K562 (cell line): ENCODE measurements around the gene DAPK2. TPM values are rescaled to one million over a fixed set of nuclear protein-coding genes. Genes with fewer than 3 reads are reported as not detected.

Source experiments
- ATAC-seq: fragments of 200-7000 bp; cut with Tn5 transposase; 3 replicates; pipeline ENCODE4 v1.9.1; 2020; ENCODE audit warnings: moderate library complexity
- BruUV-seq: library from RNA; stranded (reverse); fragments of 400-500 nt; replicated peaks from 2 replicates; lab custom pipeline; 2021; lab: Mats Ljungman, UMichigan
- CTCF ChIA-PET: fragments of 300-600 bp; formaldehyde crosslinking; extraction: SDS; loops from one replicate; lab custom pipeline; 2021; ENCODE audit warnings: low intra/inter-chr PET ratio; lab: Yijun Ruan, JAX
- POLR2A ChIA-PET: fragments of 300-600, 350-650 bp; sonication (Branson Sonifier 250); formaldehyde crosslinking; extraction: SDS; loops from one replicate; lab custom pipeline; 2021; ENCODE audit warnings: antibody characterized with exemption, inconsistent platforms; lab: Yijun Ruan, JAX
- DNase-seq, 4 experiments: peaks; one replicate each; pipeline versions ENCODE4 v3.0.0 to v3.0.0-alpha.2; 2011 to 2018; ENCODE audit warnings: low spot score in 3 of 4, mixed read lengths in 3 of 4; ENCODE audit errors: extremely low read depth in 1 of 4
- FAIRE-seq: peaks from 2 replicates; lab custom pipeline; 2011; peaks lifted over from hg19 to GRCh38; lab: Jason Lieb, UNC
- H2AFZ ChIP-seq: 2 replicates; pipeline ENCODE4 v1.6.0; 2011; ENCODE audit warnings: low read depth, low read length, control low read depth, inconsistent platforms
- H3K27ac ChIP-seq: fragments of 200-600 bp; 3 replicates; pipeline ENCODE4 v1.8.0; 2011; ENCODE audit warnings: low read depth, mild to moderate bottlenecking, control low read depth, inconsistent platforms, low read length, moderate library complexity, mixed read lengths; ENCODE audit errors: extremely low read depth
- H3K27me3 ChIP-seq, 2 experiments: fragments of 300-600 bp in 1 of 2; 2 replicates in 1 of 2; 3 replicates in 1 of 2; pipeline versions ENCODE4 v1.6.0 to v1.8.0; 2011; ENCODE audit warnings: inconsistent platforms in 2 of 2, low read length in 2 of 2, mild to moderate bottlenecking in 1 of 2, mixed read lengths in 1 of 2, moderate library complexity in 1 of 2; ENCODE audit not compliant: control insufficient read depth in 2 of 2, insufficient read depth in 2 of 2
- H3K36me3 ChIP-seq: fragments of 300-600 bp; 3 replicates; pipeline ENCODE4 v1.8.0; 2011; ENCODE audit warnings: mild to moderate bottlenecking, low read length, inconsistent platforms; ENCODE audit not compliant: control insufficient read depth, insufficient read depth
- H3K4me1 ChIP-seq, 2 experiments: fragments of 200-600 bp in 1 of 2; replicated peaks in 1 of 2; 2 replicates in 1 of 2; 3 replicates in 1 of 2; pipeline versions ENCODE4 v1.5.1 to v1.8.0; 2011; ENCODE audit warnings: inconsistent platforms in 2 of 2, low read length in 2 of 2, mild to moderate bottlenecking in 1 of 2, mixed read lengths in 1 of 2, moderate library complexity in 1 of 2; ENCODE audit not compliant: control insufficient read depth in 2 of 2, insufficient read depth in 2 of 2
- H3K4me2 ChIP-seq: 2 replicates; pipeline ENCODE4 v1.6.1; 2011; ENCODE audit warnings: low read length, control low read depth, inconsistent platforms, mixed read lengths; ENCODE audit not compliant: insufficient read depth
- H3K4me3 ChIP-seq: fragments of 200-600 bp; sonication (generic), shearing (Covaris generic); 2 replicates; pipeline ENCODE4 v1.5.1; 2016; ENCODE audit warnings: control low read depth, inconsistent platforms
- H3K79me2 ChIP-seq: fragments of 200-600 bp; 3 replicates; pipeline ENCODE4 v1.8.0; 2011; ENCODE audit warnings: low read length, inconsistent platforms; ENCODE audit not compliant: control insufficient read depth, insufficient read depth
- H3K9ac ChIP-seq, 2 experiments: 2 replicates each; pipeline versions ENCODE4 v1.6.0 to v1.6.1; 2011; ENCODE audit warnings: low read depth in 2 of 2, low read length in 2 of 2, control low read depth in 1 of 2, inconsistent platforms in 1 of 2, mild to moderate bottlenecking in 1 of 2, mixed read lengths in 1 of 2; ENCODE audit not compliant: insufficient read depth in 1 of 2
- H3K9me1 ChIP-seq: one replicate; pipeline ENCODE4 v1.6.0; 2011; ENCODE audit warnings: inconsistent platforms, mild to moderate bottlenecking, low read length, moderate library complexity; ENCODE audit not compliant: control insufficient read depth, insufficient read depth
- H3K9me3 ChIP-seq: replicated peaks from 2 replicates; pipeline ENCODE4 v1.5.1; 2011; ENCODE audit warnings: low read depth, low read length, inconsistent platforms; ENCODE audit not compliant: control insufficient read depth, insufficient read depth
- H4K20me1 ChIP-seq: replicated peaks from 2 replicates; pipeline ENCODE4 v1.6.1; 2011; ENCODE audit warnings: low read length, inconsistent platforms, mixed read lengths; ENCODE audit not compliant: control insufficient read depth, insufficient read depth
- FOXA1 ChIP-seq: fragments of 450-650 bp; IDR thresholded peaks from 2 replicates; pipeline ENCODE4 v1.6.1; 2016; ENCODE audit warnings: mild to moderate bottlenecking, borderline replicate concordance
- GTF2E2 ChIP-seq: fragments of 200-800 bp; sonication (Bioruptor generic); IDR thresholded peaks from 2 replicates; pipeline ENCODE4 v1.6.1; 2016; ENCODE audit warnings: missing genetic modification characterization, missing compliant biosample characterization
- KAT7 ChIP-seq: sonication (generic); formaldehyde crosslinking; IDR thresholded peaks from 2 replicates; pipeline ENCODE4 v1.8.0; 2022; ENCODE audit warnings: missing genetic modification reagents, mild to moderate bottlenecking, borderline replicate concordance
- KDM2B ChIP-seq: fragments of 250-450 bp; sonication (Bioruptor Pico); IDR thresholded peaks from 2 replicates; pipeline ENCODE4 v1.8.0; 2021; ENCODE audit warnings: mild to moderate bottlenecking, moderate library complexity
- SIRT6 ChIP-seq: IDR thresholded peaks from one replicate; pipeline ENCODE4 v1.6.1; 2012; ENCODE audit warnings: low read depth, mild to moderate bottlenecking, control low read depth, inconsistent platforms, low read length, moderate library complexity
- TEAD2 ChIP-seq: fragments of 450-650 bp; IDR thresholded peaks from 2 replicates; pipeline ENCODE4 v1.6.1; 2016; ENCODE audit warnings: missing genetic modification characterization, control low read depth, missing compliant biosample characterization
- ZC3H11A ChIP-seq: IDR thresholded peaks from 2 replicates; pipeline ENCODE4 v1.6.1; 2012; ENCODE audit warnings: low read depth, low read length, improper control_type of control experiment
- ZNF12 ChIP-seq: sonication (generic); formaldehyde crosslinking; IDR thresholded peaks from 2 replicates; pipeline ENCODE4 v1.4.0; 2020; ENCODE audit warnings: mild to moderate bottlenecking, missing genetic modification reagents
- ZNF175 ChIP-seq: fragments of 200-800 bp; sonication (Bioruptor generic); IDR thresholded peaks from 2 replicates; pipeline ENCODE4 v1.6.1; 2016; ENCODE audit warnings: low read depth, mild to moderate bottlenecking, missing genetic modification characterization, missing compliant biosample characterization
- WGBS: fragments of 100-300 bp; shearing (Covaris generic); methylation state at CpG from one replicate; pipeline ENCODE4 v1.1.6; 2016; ENCODE audit warnings: low coverage, mixed read lengths; ENCODE audit not compliant: insufficient coverage; ENCODE audit errors: missing lambda C conversion rate; 5-methylcytosine and 5-hydroxymethylcytosine counted together
- in situ Hi-C: fragments of 300-500 bp; cut with MboI; formaldehyde crosslinking; loops from 4 replicates; pipeline ENCODE4 v1.15.0; 2018; ENCODE audit warnings: inconsistent platforms, mixed read lengths
- intact Hi-C: fragments of 100-400 bp; cut with micrococcal nuclease; formaldehyde crosslinking; loops from 2 replicates; pipeline ENCODE4 v1.14.2; 2022
- polyA plus RNA-seq, 8 experiments: library from polyadenylated mRNA; depleted of rRNA in 4 of 8; stranded (reverse) in 5 of 8; unstranded in 3 of 8; fragments of >200 nt; fragmentation: Nextera tagmentation in 2 of 8; fragmentation: Illumina TruSeq in 1 of 8; extraction: Ambion mirVana in 2 of 8; extraction: Trizol in 1 of 8; gene quantifications; 2 replicates each; pipeline versions ENCODE4 v1.2.1 to v1.2.3, GENCODE V29; 2011 to 2014; ENCODE audit warnings: inconsistent platforms in 1 of 8, missing spikeins in 1 of 8
- total RNA-seq, 7 experiments: library from RNA; depleted of rRNA in 6 of 7; stranded (reverse); fragments of >200 nt in 6 of 7; fragmentation: Illumina TruSeq in 2 of 7; extraction: Trizol in 2 of 7; gene quantifications; 2 replicates each; pipeline versions ENCODE4 v1.2.1 to v1.2.3, GENCODE V29; 2011 to 2021; ENCODE audit warnings: low replicate concordance in 1 of 7
- TF ChIP-seq, protein P1 (sequence below): fragments of 250-450 bp; sonication (Bioruptor Pico); IDR thresholded peaks from 2 replicates; pipeline ENCODE4 v1.8.0; 2021; ENCODE audit warnings: moderate library complexity, mild to moderate bottlenecking, inconsistent platforms
- TF ChIP-seq, protein P2 (sequence below), 3 experiments: fragments of 200-800 bp in 1 of 3; sonication (Bioruptor generic) in 1 of 3; sonication (generic) in 1 of 3; formaldehyde crosslinking in 1 of 3; IDR thresholded peaks; 2 replicates each; pipeline versions ENCODE4 v1.6.1 to v1.8.0; 2016 to 2022; ENCODE audit warnings: mild to moderate bottlenecking in 2 of 3, missing compliant biosample characterization in 2 of 3, missing genetic modification characterization in 2 of 3, missing genetic modification reagents in 1 of 3
- TF ChIP-seq, protein P3 (sequence below): fragments of 450-650 bp; formaldehyde crosslinking; IDR thresholded peaks from 2 replicates; pipeline ENCODE4 v1.4.0; 2020; ENCODE audit warnings: mild to moderate bottlenecking, mixed read lengths
- TF ChIP-seq, protein P4 (sequence below): fragments of 250-450 bp; sonication (Bioruptor Pico); IDR thresholded peaks from 2 replicates; pipeline ENCODE4 v1.4.0; 2020; ENCODE audit warnings: mild to moderate bottlenecking, moderate library complexity

DAPK2 gene
- total and polyA plus RNA-seq, 9 of the 15 experiments (the other 6 are each of a cell fraction or from before 2014, with no cell fraction given): 0.14 to 5.2 (median 2.2) TPM

DNA sequence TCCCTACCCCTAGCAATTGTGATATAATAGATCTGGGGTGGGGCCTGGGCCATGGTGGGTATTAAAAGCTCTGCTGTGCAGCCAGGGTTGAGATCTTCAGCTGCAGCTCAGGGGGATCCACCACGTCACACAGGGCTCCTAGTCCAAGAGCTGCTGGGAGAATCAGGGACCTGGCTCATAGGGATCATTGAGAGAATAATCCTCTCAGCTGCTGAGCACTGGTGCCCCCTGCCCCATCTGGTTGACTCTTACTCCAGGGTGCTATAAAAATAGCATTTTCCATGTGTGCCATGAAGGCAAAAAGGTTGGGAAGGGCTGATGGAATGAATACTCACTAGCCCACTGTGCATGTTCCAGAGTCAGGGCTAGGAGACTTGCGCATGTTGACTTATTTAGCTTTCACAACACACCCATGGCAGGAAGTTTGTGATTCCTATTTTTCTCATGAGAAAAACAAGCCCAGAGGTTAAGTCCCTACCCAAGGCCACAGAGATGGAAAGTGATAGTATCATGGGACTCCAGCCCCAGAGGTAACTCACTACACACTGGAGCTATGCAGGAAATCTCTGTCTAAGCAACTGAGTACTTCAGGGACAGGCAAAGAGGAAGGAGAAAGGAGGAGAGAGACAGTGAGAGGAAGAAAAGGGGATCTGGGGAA is 118.0 kb downstream of the DAPK2 start:
- in situ Hi-C loops: no loop called here
- Histone ChIP-seq H3K79me2 (no peaks in the 10 kb centered on the region), H4K20me1 (no peaks in the 10 kb centered on the region), H3K27ac (no peak overlapping the region), H3K4me2 (no peak overlapping the region), H2AFZ (no peak overlapping the region), H3K9ac (no peak overlapping the region; a peak in 1 of 4 replicates), H3K9me3 (no peaks in the 10 kb centered on the region), H3K4me3 (no peak overlapping the region), H3K36me3 (no peaks in the 10 kb centered on the region), H3K27me3 (no peaks in the 10 kb centered on the region), H3K9me1 (no peaks in the 10 kb centered on the region), H3K4me1 (no peaks in the 10 kb centered on the region; a peak in 2 of 5 replicates)
- CTCF ChIA-PET: no interaction called here
- intact Hi-C loops: no loop called here
- FAIRE-seq (no peak), ATAC-seq (no peak), DNase-seq (no peak)
- BruUV-seq: no TSS peak
- POLR2A ChIA-PET: interaction anchor here (0.6 to 1.1 kb wide), 5 partner anchors 9 to 122 kb away, joined by 3 to 8 read pairs (median 3); partner anchors contain the start of gene HERC1
- WGBS: 67% methylated on average over 2 of the region's 2 CpGs
- TF ChIP-seq, protein P1, sequence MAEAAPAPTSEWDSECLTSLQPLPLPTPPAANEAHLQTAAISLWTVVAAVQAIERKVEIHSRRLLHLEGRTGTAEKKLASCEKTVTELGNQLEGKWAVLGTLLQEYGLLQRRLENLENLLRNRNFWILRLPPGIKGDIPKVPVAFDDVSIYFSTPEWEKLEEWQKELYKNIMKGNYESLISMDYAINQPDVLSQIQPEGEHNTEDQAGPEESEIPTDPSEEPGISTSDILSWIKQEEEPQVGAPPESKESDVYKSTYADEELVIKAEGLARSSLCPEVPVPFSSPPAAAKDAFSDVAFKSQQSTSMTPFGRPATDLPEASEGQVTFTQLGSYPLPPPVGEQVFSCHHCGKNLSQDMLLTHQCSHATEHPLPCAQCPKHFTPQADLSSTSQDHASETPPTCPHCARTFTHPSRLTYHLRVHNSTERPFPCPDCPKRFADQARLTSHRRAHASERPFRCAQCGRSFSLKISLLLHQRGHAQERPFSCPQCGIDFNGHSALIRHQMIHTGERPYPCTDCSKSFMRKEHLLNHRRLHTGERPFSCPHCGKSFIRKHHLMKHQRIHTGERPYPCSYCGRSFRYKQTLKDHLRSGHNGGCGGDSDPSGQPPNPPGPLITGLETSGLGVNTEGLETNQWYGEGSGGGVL: no peak
- TF ChIP-seq, protein P2, sequence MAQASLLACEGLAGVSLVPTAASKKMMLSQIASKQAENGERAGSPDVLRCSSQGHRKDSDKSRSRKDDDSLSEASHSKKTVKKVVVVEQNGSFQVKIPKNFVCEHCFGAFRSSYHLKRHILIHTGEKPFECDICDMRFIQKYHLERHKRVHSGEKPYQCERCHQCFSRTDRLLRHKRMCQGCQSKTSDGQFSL (CRISPR knock-in tag; IDR thresholded peaks at IDR 0.05): no peak
- TF ChIP-seq, protein P2 (tag; IDR thresholded peaks at IDR 0.05): no peak
- TF ChIP-seq, protein P3, sequence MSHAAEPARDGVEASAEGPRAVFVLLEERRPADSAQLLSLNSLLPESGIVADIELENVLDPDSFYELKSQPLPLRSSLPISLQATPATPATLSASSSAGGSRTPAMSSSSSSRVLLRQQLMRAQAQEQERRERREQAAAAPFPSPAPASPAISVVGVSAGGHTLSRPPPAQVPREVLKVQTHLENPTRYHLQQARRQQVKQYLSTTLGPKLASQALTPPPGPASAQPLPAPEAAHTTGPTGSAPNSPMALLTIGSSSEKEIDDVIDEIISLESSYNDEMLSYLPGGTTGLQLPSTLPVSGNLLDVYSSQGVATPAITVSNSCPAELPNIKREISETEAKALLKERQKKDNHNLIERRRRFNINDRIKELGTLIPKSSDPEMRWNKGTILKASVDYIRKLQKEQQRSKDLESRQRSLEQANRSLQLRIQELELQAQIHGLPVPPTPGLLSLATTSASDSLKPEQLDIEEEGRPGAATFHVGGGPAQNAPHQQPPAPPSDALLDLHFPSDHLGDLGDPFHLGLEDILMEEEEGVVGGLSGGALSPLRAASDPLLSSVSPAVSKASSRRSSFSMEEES (CRISPR knock-in tag): no peak
- TF ChIP-seq GTF2E2 (tag) (no peak), KDM2B (CRISPR knock-in tag) (no peak), ZC3H11A (no peak), TEAD2 (tag) (no peak), ZNF12 (CRISPR knock-in tag) (no peak), ZNF175 (no peak), KAT7 (CRISPR knock-in tag) (no peak), SIRT6 (no peak), FOXA1 (no peak)
- TF ChIP-seq, protein P4, sequence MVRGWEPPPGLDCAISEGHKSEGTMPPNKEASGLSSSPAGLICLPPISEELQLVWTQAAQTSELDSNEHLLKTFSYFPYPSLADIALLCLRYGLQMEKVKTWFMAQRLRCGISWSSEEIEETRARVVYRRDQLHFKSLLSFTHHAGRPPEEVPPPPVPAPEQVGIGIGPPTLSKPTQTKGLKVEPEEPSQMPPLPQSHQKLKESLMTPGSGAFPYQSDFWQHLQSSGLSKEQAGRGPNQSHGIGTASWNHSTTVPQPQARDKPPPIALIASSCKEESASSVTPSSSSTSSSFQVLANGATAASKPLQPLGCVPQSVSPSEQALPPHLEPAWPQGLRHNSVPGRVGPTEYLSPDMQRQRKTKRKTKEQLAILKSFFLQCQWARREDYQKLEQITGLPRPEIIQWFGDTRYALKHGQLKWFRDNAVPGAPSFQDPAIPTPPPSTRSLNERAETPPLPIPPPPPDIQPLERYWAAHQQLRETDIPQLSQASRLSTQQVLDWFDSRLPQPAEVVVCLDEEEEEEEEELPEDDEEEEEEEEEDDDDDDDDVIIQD (CRISPR knock-in tag): no peak
